HG02798 (cell line): Measurements from ENCODE around the gene C9.

Experiments used
- ATAC-seq: cut with Tn5 transposase; IDR thresholded peaks from one replicate; pipeline ENCODE4 v1.9.1; 2021; ENCODE audit warnings: mild to moderate bottlenecking; ENCODE audit not compliant: unreplicated experiment, poor library complexity

C9 gene

DNA sequence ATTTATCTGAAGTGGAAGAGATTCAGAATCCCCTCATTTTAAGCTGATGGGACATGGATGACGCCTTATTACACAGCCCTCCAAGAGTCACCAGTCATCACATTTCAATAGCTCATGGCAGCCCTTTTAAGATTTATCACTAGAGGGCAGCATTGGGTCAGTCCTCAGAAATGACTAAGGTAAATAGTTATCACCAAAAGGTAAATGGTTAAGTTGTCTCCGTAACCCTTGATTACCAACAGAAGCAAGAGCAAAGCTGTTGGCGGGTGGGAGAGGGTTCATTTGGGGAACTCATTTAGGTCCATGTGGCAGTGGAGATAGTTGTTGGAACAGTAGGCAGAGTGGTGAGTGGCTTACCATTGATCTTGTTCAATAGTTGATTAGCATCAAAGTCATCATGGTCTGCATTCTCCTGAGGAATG, 12.0 kb upstream of the C9 start:
- peak; percentile 84 for ATAC-seq

DNA sequence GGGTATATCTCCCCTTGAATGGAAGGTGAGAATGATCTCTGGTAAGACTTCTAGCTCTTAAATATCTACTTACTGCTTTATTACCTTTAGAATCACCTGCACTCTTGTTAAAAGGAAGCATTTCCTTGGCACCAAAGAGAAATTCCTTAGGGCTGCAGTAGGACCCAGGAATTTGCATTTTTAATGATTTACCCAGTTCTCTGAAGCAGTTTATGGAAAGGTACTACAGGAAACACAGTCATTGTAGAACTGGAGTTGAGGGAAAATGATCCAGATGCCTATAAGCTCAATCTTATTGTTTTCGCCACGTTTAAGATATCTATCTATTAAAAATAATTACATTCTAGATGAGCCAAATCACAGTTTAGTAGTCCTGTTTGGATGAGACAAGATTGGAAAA, 9.5 kb upstream of the C9 start:
- no peak for ATAC-seq

- no peak for ATAC-seq
These were observed 7.0 kb upstream of the C9 start for GRCh38 chr5:39371367-39371635.

- ATAC-seq, result no peak
These were observed 6.5 kb upstream of the C9 start for GRCh38 chr5:39370555-39371366.

DNA sequence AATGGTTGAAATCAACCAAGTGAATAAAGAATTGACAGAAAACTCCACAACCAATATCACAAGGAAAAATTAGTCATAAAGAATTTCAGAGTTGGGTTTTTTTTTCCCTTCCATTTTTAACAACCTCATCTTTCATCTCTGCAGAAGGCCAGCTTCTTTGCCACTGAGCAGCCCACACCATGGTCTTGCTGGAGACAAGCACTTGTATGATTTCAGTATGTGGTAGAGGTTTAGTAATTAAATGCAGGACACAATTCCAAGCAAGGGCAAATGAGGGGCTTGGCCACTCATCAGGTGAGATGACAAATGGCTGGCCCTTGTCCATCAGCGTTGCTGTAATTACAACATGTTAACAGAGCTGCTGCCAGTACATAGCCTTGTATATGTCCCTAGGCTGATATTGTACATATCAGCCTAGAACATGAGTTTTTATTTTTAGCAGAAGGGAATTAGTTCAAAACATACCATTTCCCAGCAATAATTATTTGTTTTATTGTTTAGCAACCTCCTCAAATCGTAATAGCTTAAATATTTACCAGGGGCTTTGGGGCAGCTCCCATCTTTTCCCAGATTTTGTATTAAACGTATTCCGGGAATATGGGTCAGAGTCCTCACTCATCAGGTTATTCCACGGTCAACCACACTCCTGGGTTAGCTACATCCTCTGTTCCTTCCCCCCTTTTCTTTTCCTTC, 5.0 kb upstream of the C9 start:
- ATAC-seq, result no peak

GRCh38 chr5:39368116-39368515, 3.8 kb upstream of the C9 start:
- no peak for ATAC-seq

- ATAC-seq, result no peak
These were observed 3.4 kb upstream of the C9 start for GRCh38 chr5:39367711-39368110.

DNA sequence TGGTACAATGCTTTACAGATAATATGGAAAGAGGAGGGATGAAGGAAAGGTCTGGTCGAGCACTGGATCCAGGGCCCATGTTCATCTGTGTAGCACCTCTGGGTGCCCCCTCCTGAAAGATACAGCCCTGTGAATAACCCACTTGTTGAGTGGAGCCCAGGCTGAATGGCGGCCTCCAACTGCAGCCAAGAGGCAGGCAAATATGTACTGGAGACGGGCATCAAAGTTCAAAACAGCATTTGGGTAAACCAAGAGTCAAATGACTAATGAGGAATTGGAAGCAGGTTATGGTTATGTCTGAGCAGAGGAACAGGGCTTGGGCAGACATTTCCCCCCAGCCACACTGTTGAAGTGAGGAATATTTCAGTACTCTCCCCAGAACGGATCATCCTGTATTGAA, 1.1 kb downstream of the C9 start:
- ATAC-seq, result no peak

GRCh38 chr5:39362646-39363045, 1.6 kb downstream of the C9 start:
- ATAC-seq, result no peak

- ATAC-seq, result no peak
These were observed 3.0 kb downstream of the C9 start for GRCh38 chr5:39361306-39361705.

DNA sequence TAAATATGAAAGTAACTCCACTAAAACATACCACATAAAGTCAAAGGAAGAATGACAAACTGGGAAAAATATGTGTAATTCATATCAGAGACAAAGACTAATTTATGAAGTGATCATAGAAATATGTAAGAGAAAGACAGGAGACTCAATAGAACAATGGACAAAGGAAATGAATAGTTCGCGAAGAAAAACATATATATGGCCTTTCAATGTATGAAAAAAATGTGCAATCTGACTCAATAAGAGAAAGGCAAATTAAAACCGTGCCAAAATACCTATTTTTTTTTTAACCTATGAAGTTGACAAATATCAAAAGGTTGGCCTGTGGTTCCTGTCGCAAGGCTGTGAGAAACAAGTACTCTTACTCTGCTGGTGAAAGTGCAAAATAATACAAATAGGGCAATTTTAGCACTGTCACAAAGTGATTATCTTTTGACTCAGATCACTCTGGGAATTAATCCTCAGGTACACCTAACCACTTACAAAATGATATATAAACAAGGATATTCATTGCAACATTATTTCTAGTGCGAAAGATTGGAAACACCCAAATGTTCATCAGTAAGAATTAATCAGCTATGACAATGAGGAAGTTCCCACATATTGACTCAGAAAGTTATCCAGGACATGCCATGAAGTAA, 3.7 kb downstream of the C9 start:
- no peak for ATAC-seq

GRCh38 chr5:39356263-39356662, 8.0 kb downstream of the C9 start:
- ATAC-seq, result no peak

DNA sequence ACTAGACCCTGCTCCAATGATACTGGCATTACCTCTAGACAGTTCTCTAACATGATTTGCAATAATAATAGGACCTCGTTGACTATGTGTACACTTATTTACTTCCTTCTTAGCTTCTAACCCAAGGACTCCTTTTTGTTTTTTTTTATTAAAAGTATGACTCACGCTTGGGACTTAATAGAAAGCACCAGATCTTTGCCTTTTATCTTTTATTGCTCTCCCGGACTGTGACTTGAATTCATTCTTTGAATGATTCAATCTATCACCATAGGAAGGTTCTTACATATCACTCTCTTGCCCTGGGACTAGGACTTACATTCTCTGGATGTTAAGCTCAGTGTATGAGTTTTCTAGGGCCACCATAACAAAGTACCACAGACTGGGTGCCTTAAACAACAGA, 9.0 kb downstream of the C9 start:
- ATAC-seq, result no peak

DNA sequence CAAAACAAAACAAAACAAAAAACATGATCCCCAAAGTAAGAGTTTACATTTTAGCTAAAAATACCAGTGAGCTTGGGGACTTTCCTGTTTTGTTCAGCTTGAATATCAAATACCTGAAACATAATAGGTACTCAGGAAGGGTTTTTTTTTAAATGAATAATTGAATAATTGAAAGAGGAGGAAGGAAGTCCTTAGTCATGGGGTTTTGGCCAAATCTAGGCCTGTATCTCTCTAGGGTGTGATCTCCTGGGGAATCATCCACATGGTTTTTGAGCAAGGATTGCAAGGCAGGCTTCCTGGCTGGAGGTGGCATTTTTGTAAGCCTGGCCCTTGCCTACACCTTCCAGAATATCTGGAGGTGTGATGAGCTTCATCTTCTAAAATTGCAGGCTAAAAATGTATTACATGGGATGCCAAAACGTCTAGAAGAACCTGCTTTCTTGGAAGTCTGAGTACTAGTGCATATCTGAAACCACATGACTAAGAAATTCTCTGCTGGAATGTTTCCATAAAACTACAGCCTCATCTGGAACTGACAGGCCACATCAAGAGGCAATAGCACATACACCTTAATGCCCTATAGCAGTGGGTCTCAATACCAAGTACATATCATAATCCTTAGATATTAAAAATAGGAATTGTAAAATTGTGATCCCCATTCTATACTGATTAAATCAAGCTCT, 10.4 kb downstream of the C9 start:
- no peak for ATAC-seq

DNA sequence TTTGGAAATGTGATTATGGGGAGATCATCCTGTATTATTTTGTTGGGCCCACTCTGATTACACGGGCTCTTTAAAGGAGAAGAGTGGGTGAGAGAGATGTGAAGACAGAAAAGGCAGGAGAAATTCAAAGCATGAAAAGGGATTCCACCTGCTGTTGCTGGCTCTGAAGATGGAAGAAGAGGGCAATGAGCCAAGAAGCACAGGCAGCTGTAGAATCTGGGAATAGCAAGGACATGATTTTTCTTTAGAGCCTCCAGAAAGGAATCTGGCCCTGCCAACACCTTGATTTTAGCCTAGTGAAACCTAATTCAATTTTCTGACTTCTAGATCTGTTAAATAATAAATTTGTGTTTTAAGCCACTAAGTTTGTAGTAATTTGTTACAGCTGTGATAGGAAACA, 11.3 kb downstream of the C9 start:
- no peak for ATAC-seq

GRCh38 chr5:39352170-39352569, 12.1 kb downstream of the C9 start:
- ATAC-seq, result no peak

DNA sequence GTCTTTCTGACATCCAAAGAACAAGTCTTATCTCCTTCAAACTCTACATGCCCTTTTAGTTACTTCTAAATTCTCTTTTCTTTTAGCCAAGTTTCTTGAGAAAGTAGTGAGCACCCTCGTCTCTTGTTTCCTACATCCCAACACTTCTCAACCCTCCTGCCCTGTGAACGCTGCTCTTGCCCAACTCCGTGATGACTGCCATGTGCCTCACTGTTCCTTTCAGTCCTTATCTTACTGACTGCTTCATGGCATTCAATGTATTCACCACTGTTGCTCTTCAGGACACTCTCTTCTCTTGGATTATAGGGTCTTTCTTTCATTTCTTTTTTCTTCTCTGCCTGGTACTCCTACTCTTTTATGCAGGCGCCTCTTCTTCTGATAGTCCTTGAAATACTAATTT, 14.8 kb downstream of the C9 start:
- ATAC-seq, result no peak

DNA sequence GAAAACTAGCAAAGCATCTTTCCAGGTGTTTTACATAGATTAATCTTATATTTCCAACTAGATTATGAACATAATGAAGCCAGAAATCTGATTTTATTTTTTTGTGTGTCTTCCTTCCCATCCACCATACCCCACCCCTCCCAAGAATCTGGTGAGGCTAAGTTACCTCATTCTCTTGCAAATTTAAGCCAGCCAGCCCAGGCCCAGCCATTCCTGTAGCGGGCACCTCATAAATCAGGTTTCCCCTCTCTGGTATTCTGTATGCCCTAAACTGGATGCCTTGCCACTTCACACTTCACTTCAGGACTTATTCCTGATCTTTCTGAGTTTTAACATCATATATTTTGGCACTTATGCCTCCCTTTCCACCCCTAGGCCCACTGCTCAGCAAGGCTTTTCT, 21.8 kb downstream of the C9 start:
- no peak for ATAC-seq

- ATAC-seq, result no peak
These were observed 22.4 kb downstream of the C9 start for GRCh38 chr5:39341896-39342295.

GRCh38 chr5:39340506-39340905, 23.8 kb downstream of the C9 start:
- ATAC-seq, result no peak

DNA sequence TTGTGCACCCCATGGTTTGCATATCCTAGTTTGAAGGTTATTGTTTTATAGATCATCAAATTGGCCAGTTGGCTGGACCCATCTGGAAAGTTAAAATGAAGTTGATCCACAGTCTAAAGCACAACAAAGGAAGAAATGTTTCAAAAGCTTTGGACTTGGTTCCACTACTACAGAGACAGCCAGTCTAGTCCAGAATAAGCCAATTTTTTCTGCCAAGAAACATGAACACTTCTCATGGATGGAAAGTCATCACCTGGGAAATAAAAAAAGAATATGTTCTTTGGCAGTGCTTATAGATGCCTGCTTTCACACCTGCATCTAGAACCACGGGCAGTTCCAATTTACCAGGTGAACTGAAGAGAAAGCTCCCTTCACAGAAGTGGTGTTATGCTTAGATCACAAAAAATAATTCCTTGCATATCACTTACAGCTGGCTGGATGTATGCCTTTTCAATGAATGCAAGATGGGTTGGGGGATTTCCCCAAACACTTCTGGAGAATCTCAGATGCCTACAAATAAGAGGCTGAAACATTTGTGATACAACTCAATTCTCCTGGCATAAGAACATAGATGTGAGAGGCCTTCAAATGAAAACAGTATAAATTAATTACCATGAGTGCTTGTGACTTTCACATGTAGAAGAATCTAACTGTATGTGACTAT, 26.9 kb downstream of the C9 start:
- no peak for ATAC-seq
